NCI-H146 treated with DMSO at 0.1 percent for 48 hours (cell line): ENCODE measurements around the gene NUP54.

Experiments
- DNase-seq: peaks from one replicate; lab custom pipeline; 2025; ENCODE audit not compliant: unreplicated experiment; lab: John Stamatoyannopoulos, UW

NUP54 gene, protein sequence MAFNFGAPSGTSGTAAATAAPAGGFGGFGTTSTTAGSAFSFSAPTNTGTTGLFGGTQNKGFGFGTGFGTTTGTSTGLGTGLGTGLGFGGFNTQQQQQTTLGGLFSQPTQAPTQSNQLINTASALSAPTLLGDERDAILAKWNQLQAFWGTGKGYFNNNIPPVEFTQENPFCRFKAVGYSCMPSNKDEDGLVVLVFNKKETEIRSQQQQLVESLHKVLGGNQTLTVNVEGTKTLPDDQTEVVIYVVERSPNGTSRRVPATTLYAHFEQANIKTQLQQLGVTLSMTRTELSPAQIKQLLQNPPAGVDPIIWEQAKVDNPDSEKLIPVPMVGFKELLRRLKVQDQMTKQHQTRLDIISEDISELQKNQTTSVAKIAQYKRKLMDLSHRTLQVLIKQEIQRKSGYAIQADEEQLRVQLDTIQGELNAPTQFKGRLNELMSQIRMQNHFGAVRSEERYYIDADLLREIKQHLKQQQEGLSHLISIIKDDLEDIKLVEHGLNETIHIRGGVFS

DNA sequence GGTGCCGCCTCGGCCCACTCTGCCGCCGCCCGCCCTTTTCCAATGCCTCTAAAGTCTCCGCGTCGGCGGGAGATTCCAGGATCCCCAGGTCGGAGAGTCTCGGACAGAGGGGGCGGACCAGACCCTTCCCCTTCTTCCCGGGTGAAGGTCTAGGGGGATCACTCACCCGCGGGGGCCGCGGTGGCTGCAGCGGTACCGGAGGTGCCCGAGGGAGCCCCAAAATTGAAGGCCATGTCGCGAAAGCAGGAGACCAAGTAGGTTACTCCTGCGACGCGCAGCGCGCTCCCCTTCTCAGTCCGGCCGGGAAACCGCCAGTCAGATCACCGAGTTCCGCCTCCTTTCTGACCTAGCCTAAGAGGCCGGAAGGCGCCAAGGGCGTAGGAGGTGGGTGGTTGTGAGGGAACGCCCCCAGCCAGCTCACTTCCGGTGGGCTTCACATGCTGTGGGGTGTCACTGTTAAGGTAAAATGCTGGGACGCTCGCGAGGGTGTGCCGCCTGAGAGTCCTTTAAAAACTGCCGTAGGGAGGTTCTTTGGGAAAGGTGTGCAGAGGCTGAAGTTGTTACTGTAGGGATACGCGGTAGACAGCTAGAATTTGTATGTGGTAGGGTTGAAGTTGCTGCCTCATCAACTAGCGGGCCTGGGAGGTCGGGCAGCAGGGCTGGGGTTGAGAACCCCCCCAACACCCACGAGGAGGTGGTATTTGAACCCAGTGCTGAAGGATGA is at the start of gene NUP54:
TSS of gene NUP54 (minus strand) at position 256 of the 724 bp plus-strand sequence. CDS start at position 233, 23 bp downstream.
- DNase-seq: peak; percentile 87

DNA sequence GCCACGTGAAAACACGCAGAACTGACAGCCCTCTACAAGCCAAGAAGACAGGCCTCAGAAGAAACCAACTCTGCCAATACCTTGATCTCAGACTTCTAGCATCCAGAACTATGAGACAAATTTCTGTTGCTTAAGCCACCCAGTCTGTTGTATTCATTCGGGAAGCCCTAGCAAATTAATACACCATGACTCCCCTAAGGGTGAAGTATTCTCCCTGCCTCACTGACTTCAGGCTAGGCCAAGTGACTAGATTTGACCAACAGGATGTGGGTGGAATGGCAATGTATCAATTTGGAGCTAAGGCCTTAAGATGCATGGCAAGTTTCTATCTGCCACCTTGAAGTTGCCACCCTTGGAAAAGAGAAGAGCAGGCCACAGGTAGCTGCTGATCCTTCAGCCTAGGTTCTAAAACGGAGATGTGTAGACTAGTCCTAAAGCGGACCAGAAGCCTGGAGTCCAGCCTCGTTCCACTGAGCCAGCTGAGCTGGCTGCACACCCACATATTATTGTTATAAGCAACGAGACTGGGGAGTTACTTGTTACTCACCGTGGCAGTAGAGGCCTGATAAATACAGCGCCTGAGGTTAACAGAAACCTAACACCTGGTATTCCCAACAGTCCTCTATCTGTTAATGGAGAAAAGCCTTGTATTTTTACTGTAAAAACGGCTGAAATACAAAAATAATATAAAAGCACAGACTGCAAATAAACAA is 49.0 kb upstream of the NUP54 start:
- no peak for DNase-seq

DNA sequence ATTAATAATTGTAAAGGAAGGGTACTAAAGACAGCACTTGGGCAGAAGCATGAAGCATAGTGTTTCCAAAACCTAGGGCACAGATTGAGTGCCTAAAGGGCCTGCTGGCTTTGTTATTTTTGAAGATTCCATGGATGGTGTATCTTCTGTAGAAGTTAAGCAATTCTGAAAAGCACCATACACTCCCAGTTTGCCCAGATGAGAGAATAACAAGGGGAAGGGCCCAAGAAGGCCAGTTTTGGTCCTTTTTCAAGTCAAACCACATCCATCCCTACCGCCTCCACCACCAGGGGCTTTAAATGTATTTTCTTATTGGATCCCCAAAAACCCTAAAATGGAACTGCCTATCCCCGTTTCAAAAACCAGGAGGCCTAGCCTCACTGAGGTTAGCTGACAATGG is 48.2 kb upstream of the NUP54 start:
- no peak for DNase-seq

DNA sequence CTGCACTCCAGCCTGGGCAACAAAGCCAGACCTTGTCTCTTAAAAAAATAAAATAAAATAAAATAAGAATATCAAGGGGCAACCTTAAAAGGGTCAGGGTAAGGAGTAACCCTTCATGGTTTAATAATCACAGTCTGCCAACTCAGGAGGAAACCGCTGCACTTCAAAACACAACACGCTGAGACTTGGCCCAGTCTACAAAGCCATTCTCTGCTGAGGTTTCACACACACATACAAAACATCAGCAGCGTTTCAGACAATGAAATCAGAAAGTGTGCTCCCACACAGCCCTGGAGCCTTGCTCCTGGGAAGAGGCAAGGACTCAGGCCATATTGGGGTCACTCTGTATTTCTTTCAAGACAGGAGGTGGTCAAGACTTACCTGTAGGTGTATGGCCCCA is 47.1 kb upstream of the NUP54 start:
- DNase-seq: no peak

DNA sequence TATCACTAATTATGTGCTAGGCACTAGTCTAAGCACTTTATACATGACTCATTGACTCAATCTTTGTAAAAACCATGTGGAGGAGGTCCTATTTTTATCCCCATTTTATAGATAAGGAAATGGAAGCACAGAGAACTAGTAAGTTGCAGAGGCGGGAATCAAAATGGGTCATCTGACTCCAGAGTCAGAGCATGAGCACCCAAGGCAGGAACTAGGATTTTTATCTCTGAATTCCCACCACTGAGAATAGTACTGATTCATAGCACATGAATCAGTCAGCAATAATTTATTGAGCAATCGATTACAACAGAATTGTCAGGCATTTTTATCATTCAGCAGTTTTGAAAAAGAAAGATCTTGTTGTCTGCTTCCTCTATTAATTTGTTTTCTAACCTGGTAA is 46.1 kb upstream of the NUP54 start:
- DNase-seq: no peak

DNA sequence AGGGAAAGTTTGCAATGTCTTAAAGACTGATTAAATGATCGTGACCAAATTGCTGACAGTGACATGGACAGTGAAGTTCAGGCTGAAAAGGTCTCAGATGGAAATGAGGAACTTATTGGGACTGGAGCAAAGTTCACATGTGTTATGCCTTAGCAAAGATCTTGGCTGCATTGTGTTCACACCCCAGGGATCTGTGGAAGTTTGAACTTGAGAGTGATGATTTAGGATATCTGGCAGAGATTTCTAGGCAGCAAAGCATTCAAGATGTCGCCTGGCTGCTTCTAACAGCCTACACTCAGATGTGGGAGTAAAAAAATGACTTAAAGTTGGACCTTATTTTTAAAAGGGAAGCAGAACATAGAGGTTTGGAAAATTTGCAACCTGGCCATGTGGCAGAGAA is 44.0 kb upstream of the NUP54 start:
- DNase-seq: no peak

DNA sequence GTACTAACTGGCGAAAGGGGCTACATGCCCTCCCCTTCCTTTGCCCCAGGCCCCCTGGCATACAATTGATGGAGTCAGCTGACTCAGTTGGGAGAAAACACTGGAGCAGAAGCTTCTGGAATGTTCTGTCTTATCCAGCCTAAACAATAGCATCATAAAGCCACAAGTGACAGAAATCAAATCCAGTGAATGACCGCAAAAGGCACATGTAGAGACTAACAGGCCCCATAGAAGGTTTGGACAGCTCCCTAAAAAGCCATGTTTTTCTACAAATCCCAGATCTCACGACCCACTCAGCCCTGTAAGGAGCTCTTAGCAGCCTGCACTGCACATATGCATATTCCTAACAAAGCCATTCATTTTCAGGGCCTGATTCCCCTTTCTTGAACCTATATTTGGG is 40.4 kb upstream of the NUP54 start:
- no peak for DNase-seq

DNA sequence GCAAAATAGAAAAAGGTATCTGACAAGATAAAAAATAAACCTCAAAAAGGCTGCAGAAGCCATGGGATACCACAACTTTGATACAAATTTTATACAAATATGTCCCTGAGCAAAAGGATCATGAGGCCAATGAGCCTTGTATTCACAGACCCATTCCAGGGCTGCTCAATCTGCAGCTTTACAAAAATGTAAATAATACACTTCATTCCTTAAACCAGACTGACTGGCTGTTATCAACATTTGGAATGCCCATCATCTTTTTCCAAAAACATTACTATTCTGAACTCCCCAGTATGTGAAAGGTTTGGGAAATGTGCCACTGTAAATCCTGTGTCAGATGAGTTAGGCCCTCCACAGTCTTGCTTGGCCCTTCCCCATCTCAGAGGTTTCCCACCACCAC is 40.0 kb upstream of the NUP54 start:
- DNase-seq: no peak

DNA sequence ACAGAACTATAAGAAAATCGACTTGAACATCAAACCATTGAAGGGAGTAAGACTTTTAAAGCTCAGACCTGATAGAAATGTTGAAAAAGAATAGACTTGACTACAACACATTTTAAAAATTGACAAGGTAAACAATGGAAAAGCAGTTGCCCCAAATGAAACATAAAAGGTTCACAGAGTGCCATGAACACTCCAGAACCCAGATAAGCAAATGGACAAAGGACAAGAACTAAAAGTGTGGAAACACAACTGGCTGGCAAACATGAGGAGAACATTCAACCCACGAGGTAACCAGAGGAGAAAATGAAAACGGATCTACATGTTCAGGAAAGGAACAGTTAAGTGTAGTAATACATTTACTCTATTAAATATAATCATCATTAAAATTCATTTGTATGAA is 39.0 kb upstream of the NUP54 start:
- DNase-seq: no peak

DNA sequence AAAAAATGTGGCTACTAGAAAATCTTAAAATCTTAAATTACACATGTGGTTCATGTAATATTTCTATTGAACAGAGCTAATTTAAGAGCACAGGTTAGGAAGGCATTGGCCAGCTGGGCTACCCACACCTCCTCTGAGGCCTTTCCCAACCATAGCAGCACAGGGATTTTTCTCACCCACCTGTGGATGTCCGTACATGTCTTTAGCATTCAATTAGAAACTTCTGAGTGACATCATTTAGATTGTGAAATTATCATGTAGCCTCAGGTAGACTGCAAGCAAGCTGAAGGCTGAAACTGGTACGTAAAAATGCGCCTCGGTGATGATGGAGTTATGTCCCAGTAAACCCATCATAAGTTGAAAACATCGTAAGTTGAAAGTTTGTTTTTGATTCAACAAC is 34.3 kb upstream of the NUP54 start:
- DNase-seq: no peak

DNA sequence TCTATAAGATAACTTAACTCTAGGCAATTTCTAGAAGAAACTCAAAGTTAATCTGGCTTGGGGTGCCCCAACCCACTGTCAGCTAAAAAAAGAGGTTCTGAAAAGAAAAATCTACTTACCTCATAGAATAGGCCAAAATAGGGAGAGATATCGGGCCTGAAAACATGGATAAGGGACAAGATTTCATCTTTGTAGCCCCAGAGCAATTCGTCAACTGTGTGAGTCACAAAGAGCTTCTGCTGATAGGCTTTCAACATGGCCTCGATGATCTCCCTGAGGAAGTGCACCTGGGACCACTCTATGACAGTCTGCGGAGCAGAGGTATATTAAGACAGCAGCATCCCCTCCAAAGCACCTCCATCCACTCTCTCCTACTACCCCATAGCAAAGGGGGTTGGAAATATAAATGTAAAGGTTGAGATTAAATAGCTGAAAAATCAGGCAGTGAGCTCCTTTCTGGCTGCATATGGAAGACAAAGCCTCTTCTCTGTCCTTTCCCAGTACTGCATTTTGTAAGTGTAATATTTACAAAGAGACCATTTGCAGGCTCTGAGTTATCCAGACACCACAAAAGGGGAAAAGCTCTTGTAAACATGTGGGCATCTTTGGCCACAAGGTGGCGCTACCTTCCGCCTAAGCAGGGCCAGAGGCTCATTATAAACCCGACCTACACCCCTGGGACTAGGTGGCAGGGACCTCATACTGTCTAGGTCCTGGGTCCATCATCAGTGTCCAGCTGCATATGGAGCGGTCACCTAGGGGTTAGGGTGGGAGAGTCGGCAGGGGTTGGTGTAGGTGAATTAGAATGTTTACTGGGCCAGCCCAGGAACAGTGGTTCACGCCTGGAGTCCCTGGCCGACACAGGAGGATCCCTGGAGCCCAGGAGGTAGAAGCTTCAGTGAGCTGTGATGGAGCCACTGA is 31.5 kb upstream of the NUP54 start:
- peak; percentile 49 for DNase-seq

DNA sequence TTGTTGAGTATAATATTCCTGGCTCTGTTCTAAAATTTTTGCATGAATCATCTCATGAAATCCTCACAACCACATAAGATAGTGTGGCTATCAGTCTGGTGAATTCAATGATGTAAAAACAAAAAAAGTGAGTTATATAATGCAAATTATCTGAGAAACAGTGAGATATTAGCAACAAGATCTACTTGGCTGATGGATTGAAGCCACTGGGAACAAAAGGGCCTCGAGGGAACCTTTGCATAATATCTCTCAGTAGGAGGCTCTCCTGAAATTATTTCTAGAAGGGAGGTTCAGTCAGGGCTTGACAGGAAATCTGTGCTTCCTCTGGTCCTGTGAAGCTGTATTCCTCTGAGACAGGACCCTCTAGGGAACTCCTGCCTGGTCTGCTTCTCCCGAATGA is 30.1 kb upstream of the NUP54 start:
- no peak for DNase-seq

DNA sequence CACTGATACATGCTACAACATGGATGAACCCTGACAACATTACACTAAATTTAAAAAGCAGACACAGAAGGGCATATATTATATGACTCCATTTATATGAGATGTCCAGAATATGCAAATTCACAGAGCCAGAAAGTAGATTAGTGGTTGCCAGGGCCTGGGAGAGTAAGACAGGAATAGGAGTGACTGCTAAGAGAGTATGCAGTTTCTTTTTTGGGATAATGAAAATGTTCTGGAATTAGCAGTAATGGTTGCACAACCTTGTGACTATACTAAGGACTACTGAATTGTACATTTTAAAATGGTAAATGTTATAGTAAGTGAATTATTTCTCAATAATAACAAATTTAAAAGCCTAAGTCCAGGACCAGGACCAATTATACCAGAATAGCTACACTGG is 29.5 kb upstream of the NUP54 start:
- no peak for DNase-seq

DNA sequence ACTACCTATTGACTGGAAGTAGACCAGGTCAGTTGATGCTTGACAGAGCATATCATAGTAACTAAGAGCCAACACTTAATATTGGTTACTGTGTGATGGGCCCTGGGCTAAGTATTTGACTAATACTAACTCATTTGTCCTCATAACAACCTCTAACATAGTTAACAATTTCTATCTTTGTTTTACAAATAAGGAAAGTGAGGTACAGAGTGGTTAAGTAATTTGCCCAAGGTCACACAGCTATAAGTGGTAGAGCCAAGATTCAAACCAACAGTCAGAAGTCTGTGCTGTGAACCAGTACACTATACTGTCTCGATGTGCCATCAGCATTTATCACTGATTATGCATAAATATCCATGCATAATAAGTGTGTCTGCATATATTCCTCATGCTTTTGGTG is 27.1 kb upstream of the NUP54 start:
- DNase-seq: no peak

DNA sequence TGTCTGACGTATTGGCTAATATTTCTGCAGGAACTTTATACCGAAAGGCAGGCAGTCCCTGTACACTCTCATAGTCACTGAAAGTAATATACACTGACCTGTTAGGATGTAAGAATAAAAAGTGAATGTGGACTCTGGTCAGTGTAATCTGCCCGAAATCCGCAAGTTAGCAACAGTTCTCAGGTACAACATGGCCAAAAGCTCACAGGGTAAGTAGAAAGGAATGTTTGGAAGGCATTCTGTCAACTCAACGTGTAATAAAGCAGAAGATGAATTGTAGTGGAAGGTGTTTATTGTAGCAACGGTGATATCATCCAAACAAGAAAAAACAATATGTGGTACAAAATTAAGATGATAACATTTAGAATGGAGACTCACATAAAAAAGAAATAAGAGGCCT is 26.0 kb upstream of the NUP54 start:
- no peak for DNase-seq

DNA sequence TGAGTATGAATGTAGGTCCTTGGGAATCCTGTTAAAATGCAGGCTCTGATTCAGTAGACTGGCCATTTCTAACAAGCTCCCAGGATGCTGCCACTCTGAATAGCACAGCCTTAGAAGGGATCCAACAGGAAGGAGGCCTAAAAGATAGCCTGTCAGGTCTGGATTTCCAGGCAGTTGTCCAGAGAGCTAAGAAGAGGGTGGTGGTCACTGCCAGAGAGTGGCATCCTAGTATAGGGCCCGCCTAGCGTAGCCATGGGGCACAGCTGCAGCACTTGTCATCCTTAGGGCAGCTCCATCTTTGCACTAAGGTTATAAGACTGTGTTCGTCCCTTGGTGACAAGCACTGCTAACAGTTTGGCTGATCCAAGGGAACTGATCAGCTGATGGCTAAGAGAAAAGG is 20.5 kb upstream of the NUP54 start:
- DNase-seq: no peak

DNA sequence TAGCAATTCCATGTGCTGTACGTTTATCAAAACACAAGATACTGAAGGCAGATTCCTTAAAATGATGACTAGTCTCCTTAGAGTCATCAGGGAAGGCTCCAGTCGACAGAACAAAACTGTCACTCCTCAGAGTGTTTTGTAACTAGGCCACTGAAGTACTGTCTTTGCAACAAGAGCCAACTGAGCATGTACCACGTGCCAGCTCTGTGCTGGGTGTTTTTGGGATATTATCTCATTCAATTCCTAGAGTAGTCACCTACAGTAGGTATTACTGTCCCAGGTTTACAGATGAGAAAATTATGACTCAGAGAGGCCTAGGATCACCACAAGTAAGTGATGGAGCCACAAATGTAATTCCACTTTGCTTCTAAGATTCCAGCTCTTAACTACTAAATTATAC is 18.3 kb upstream of the NUP54 start:
- DNase-seq: no peak

DNA sequence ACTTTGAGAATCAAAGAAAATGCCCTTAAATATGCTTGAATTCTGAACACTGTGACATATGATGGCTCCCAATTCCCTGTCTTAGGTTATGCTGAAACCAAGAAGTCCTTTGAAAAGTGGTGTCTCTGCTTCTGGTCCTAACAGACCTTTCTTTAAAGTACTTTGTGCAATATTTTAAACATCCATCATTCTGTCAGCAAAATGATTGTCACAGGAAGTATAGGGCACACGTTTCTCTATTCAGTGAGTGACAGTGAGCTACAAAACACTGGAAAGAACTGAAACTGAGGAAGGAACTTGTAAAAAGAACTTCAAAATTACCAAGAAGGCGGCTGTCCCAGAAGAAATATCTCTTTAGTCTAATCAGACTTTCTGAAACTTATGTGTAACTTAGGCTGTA is 12.2 kb upstream of the NUP54 start:
- no peak for DNase-seq

DNA sequence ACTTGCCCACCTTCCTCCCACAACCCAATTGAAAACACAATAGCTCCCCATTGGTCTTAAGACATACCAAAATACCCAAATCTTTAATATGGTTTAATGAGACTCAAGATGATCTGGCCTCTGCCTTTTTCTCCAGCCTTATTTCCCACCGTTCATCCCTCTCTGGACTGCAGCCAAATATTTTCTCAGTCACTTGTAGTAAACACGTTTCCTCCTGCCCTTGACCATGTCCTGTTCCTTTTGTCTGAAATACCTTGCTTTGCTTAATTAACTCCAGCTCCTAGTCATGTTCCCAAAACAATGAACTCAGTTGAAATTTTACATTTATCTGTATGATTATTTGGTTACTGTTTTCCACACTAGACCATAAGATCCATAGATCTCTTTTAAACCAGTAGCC is 8.4 kb upstream of the NUP54 start:
- DNase-seq: no peak

DNA sequence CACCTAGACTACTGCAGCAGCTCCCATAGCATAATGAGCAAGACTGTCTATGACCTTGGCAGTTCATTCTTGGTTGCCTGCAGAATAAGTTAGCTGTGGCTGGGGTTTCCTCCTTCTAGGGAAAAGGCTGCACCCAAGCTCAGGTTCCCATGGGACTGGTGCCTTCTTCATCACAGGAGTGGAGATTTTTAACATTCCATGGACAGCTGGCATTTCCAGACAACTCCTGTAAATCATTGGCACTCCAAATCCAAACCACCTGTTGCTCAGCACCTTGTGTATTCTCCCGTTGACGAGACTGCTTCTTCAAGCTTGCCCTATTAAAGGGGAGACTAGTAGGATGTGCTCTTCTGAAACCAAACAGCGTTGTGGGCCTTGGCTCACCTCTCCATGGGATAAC is 7.8 kb upstream of the NUP54 start:
- DNase-seq: no peak

DNA sequence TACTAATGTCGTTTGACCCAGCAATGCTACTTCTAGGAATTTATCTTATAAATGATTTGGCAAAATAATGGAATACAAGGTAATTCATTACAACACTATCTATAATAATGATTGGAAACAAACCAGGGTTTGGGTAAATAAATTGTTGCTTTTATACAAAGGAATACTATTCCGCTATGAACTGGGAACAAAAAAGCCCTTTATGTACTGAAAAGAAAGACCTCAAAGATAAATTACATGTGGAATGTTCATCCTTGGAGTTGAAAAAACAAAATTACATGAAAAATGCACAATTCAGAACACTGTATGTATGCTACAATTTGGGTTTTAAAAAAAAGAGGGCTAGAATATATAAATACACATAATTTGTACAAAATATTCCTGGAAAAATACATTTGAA is 5.2 kb upstream of the NUP54 start:
- DNase-seq: no peak
